K562 (cell line): ENCODE measurements around the gene SYPL2. TPM values are rescaled to one million over a fixed set of nuclear protein-coding genes. Genes with fewer than 3 reads are reported as not detected.

Experiments
- ATAC-seq: fragments of 200-7000 bp; cut with Tn5 transposase; 3 replicates; pipeline ENCODE4 v1.9.1; 2020; ENCODE audit warnings: moderate library complexity
- BruUV-seq: library from RNA; stranded (reverse); fragments of 400-500 nt; replicated peaks from 2 replicates; lab custom pipeline; 2021; lab: Mats Ljungman, UMichigan
- CTCF ChIA-PET: fragments of 300-600 bp; formaldehyde crosslinking; extraction: SDS; loops from one replicate; lab custom pipeline; 2021; ENCODE audit warnings: low intra/inter-chr PET ratio; lab: Yijun Ruan, JAX
- POLR2A ChIA-PET: fragments of 300-600, 350-650 bp; sonication (Branson Sonifier 250); formaldehyde crosslinking; extraction: SDS; loops from one replicate; lab custom pipeline; 2021; ENCODE audit warnings: antibody characterized with exemption, inconsistent platforms; lab: Yijun Ruan, JAX
- DNase-seq, 4 experiments: peaks; one replicate each; pipeline versions ENCODE4 v3.0.0 to v3.0.0-alpha.2; 2011 to 2018; ENCODE audit warnings: low spot score in 3 of 4, mixed read lengths in 3 of 4; ENCODE audit errors: extremely low read depth in 1 of 4
- FAIRE-seq: peaks from 2 replicates; lab custom pipeline; 2011; peaks lifted over from hg19 to GRCh38; lab: Jason Lieb, UNC
- H2AFZ ChIP-seq: 2 replicates; pipeline ENCODE4 v1.6.0; 2011; ENCODE audit warnings: low read depth, low read length, control low read depth, inconsistent platforms
- H3K27ac ChIP-seq: fragments of 200-600 bp; 3 replicates; pipeline ENCODE4 v1.8.0; 2011; ENCODE audit warnings: low read depth, mild to moderate bottlenecking, control low read depth, inconsistent platforms, low read length, moderate library complexity, mixed read lengths; ENCODE audit errors: extremely low read depth
- H3K27me3 ChIP-seq, 2 experiments: fragments of 300-600 bp in 1 of 2; 2 replicates in 1 of 2; 3 replicates in 1 of 2; pipeline versions ENCODE4 v1.6.0 to v1.8.0; 2011; ENCODE audit warnings: inconsistent platforms in 2 of 2, low read length in 2 of 2, mild to moderate bottlenecking in 1 of 2, mixed read lengths in 1 of 2, moderate library complexity in 1 of 2; ENCODE audit not compliant: control insufficient read depth in 2 of 2, insufficient read depth in 2 of 2
- H3K36me3 ChIP-seq: fragments of 300-600 bp; 3 replicates; pipeline ENCODE4 v1.8.0; 2011; ENCODE audit warnings: mild to moderate bottlenecking, low read length, inconsistent platforms; ENCODE audit not compliant: control insufficient read depth, insufficient read depth
- H3K4me1 ChIP-seq, 2 experiments: fragments of 200-600 bp in 1 of 2; replicated peaks in 1 of 2; 2 replicates in 1 of 2; 3 replicates in 1 of 2; pipeline versions ENCODE4 v1.5.1 to v1.8.0; 2011; ENCODE audit warnings: inconsistent platforms in 2 of 2, low read length in 2 of 2, mild to moderate bottlenecking in 1 of 2, mixed read lengths in 1 of 2, moderate library complexity in 1 of 2; ENCODE audit not compliant: control insufficient read depth in 2 of 2, insufficient read depth in 2 of 2
- H3K4me2 ChIP-seq: 2 replicates; pipeline ENCODE4 v1.6.1; 2011; ENCODE audit warnings: low read length, control low read depth, inconsistent platforms, mixed read lengths; ENCODE audit not compliant: insufficient read depth
- H3K4me3 ChIP-seq: fragments of 200-600 bp; sonication (generic), shearing (Covaris generic); 2 replicates; pipeline ENCODE4 v1.5.1; 2016; ENCODE audit warnings: control low read depth, inconsistent platforms
- H3K79me2 ChIP-seq: fragments of 200-600 bp; 3 replicates; pipeline ENCODE4 v1.8.0; 2011; ENCODE audit warnings: low read length, inconsistent platforms; ENCODE audit not compliant: control insufficient read depth, insufficient read depth
- H3K9ac ChIP-seq, 2 experiments: 2 replicates each; pipeline versions ENCODE4 v1.6.0 to v1.6.1; 2011; ENCODE audit warnings: low read depth in 2 of 2, low read length in 2 of 2, control low read depth in 1 of 2, inconsistent platforms in 1 of 2, mild to moderate bottlenecking in 1 of 2, mixed read lengths in 1 of 2; ENCODE audit not compliant: insufficient read depth in 1 of 2
- H3K9me1 ChIP-seq: one replicate; pipeline ENCODE4 v1.6.0; 2011; ENCODE audit warnings: inconsistent platforms, mild to moderate bottlenecking, low read length, moderate library complexity; ENCODE audit not compliant: control insufficient read depth, insufficient read depth
- H3K9me3 ChIP-seq: replicated peaks from 2 replicates; pipeline ENCODE4 v1.5.1; 2011; ENCODE audit warnings: low read depth, low read length, inconsistent platforms; ENCODE audit not compliant: control insufficient read depth, insufficient read depth
- H4K20me1 ChIP-seq: replicated peaks from 2 replicates; pipeline ENCODE4 v1.6.1; 2011; ENCODE audit warnings: low read length, inconsistent platforms, mixed read lengths; ENCODE audit not compliant: control insufficient read depth, insufficient read depth
- HDGF ChIP-seq: fragments of 450-650 bp; IDR thresholded peaks from 2 replicates; pipeline ENCODE4 v1.6.1; 2016
- LCOR ChIP-seq: sonication (generic); formaldehyde crosslinking; IDR thresholded peaks from 2 replicates; pipeline ENCODE4 v1.8.0; 2022; ENCODE audit warnings: mild to moderate bottlenecking, missing genetic modification reagents
- MTF1 ChIP-seq: fragments of 250-450 bp; sonication (Bioruptor Pico); IDR thresholded peaks from 2 replicates; pipeline ENCODE4 v1.9.0; 2021; ENCODE audit warnings: moderate library complexity, mild to moderate bottlenecking, inconsistent platforms, borderline replicate concordance
- PRPF4 ChIP-seq: fragments of 200-400 bp; formaldehyde crosslinking; IDR thresholded peaks from one replicate; pipeline ENCODE4 v1.6.1; 2017; ENCODE audit warnings: low read length, low read depth, mild to moderate bottlenecking; ENCODE audit not compliant: insufficient read depth, poor library complexity, severe bottlenecking
- RFX5 ChIP-seq: IDR thresholded peaks from 2 replicates; pipeline ENCODE4 v1.6.1; 2011; ENCODE audit warnings: low read depth, mild to moderate bottlenecking, improper control_type of control experiment, low read length
- ZFP91 ChIP-seq: sonication (generic); formaldehyde crosslinking; IDR thresholded peaks from 2 replicates; pipeline ENCODE4 v1.8.0; 2022; ENCODE audit warnings: mild to moderate bottlenecking, missing genetic modification reagents
- WGBS: fragments of 100-300 bp; shearing (Covaris generic); methylation state at CpG from one replicate; pipeline ENCODE4 v1.1.6; 2016; ENCODE audit warnings: low coverage, mixed read lengths; ENCODE audit not compliant: insufficient coverage; ENCODE audit errors: missing lambda C conversion rate; 5-methylcytosine and 5-hydroxymethylcytosine counted together
- in situ Hi-C: fragments of 300-500 bp; cut with MboI; formaldehyde crosslinking; loops from 4 replicates; pipeline ENCODE4 v1.15.0; 2018; ENCODE audit warnings: inconsistent platforms, mixed read lengths
- intact Hi-C: fragments of 100-400 bp; cut with micrococcal nuclease; formaldehyde crosslinking; loops from 2 replicates; pipeline ENCODE4 v1.14.2; 2022
- polyA plus RNA-seq, 8 experiments: library from polyadenylated mRNA; depleted of rRNA in 4 of 8; stranded (reverse) in 5 of 8; unstranded in 3 of 8; fragments of >200 nt; fragmentation: Nextera tagmentation in 2 of 8; fragmentation: Illumina TruSeq in 1 of 8; extraction: Ambion mirVana in 2 of 8; extraction: Trizol in 1 of 8; gene quantifications; 2 replicates each; pipeline versions ENCODE4 v1.2.1 to v1.2.3, GENCODE V29; 2011 to 2014; ENCODE audit warnings: inconsistent platforms in 1 of 8, missing spikeins in 1 of 8
- total RNA-seq, 7 experiments: library from RNA; depleted of rRNA in 6 of 7; stranded (reverse); fragments of >200 nt in 6 of 7; fragmentation: Illumina TruSeq in 2 of 7; extraction: Trizol in 2 of 7; gene quantifications; 2 replicates each; pipeline versions ENCODE4 v1.2.1 to v1.2.3, GENCODE V29; 2011 to 2021; ENCODE audit warnings: low replicate concordance in 1 of 7
- TF ChIP-seq, protein P1 (sequence below): fragments of 250-450 bp; sonication (Bioruptor Pico); IDR thresholded peaks from 2 replicates; pipeline ENCODE4 v1.8.0; 2022; ENCODE audit warnings: inconsistent platforms

The SYPL2 gene
- total and polyA plus RNA-seq, 9 of the 15 experiments (the other 6 are each of a cell fraction or from before 2014, with no cell fraction given) = 0.03 to 0.20 (median 0.07) TPM; not detected in 2

- POLR2A ChIA-PET = no interaction called here
- intact Hi-C loops (no loop called here), in situ Hi-C loops (no loop called here)
- CTCF ChIA-PET = no interaction called here
- H3K79me2 ChIP-seq = no peaks in the 10 kb centered on the region
- H3K9me1 ChIP-seq = no peaks in the 10 kb centered on the region
- no peaks in the 10 kb centered on the region for H3K9me3 ChIP-seq
- peak overlapping the region in 1 of 2 experiments; percentile 83; a peak in 3 of 4 replicates for H3K9ac ChIP-seq
- ATAC-seq = no peak
- no peak for TF ChIP-seq MTF1 (CRISPR knock-in tag)
- TF ChIP-seq, protein P1, sequence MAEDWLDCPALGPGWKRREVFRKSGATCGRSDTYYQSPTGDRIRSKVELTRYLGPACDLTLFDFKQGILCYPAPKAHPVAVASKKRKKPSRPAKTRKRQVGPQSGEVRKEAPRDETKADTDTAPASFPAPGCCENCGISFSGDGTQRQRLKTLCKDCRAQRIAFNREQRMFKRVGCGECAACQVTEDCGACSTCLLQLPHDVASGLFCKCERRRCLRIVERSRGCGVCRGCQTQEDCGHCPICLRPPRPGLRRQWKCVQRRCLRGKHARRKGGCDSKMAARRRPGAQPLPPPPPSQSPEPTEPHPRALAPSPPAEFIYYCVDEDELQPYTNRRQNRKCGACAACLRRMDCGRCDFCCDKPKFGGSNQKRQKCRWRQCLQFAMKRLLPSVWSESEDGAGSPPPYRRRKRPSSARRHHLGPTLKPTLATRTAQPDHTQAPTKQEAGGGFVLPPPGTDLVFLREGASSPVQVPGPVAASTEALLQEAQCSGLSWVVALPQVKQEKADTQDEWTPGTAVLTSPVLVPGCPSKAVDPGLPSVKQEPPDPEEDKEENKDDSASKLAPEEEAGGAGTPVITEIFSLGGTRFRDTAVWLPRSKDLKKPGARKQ (CRISPR knock-in tag) = peak; percentile 43; the same call in 1 of the 2 replicates
- no peak for TF ChIP-seq PRPF4
- TF ChIP-seq HDGF = no peak
- no peak for TF ChIP-seq RFX5
- TF ChIP-seq LCOR (CRISPR knock-in tag) = no peak
- TF ChIP-seq ZFP91 (CRISPR knock-in tag) = peak; percentile 81; the same call in 1 of the 2 replicates
- H2AFZ ChIP-seq = peak overlapping the region; percentile 71
- no TSS peak for BruUV-seq
- H3K36me3 ChIP-seq = no peaks in the 10 kb centered on the region
- H3K4me1 ChIP-seq = peaks cover 0 to 11% of the 10 kb centered on the region in 2 experiments; a peak in 3 of 5 replicates
- FAIRE-seq = no peak
- no peaks in the 10 kb centered on the region; the same call in 1 of the 2 replicates for H4K20me1 ChIP-seq
- no peak overlapping the region for H3K27ac ChIP-seq
- H3K4me3 ChIP-seq = peak overlapping the region; percentile 38
- peaks cover 58 to 60% of the 10 kb centered on the region in 2 experiments for H3K27me3 ChIP-seq
- DNase-seq = peak in 1 of 4 experiments; percentile 7
- H3K4me2 ChIP-seq = peak overlapping the region; percentile 64; the same call in 1 of the 2 replicates
- 13% methylated on average over 23 of the region's 24 CpGs for WGBS
Observed at GRCh38 chr1:109466125-109466451, 258 bp upstream of the SYPL2 start.
